Stimulated activated CD4-positive, alpha-beta T cell treated with anti-CD3 and anti-CD28 coated beads, Interleukin-4, amount 100 ng/mL, for 48 hours (primary cell): ENCODE data around the gene FNBP1.

ENCODE experiments used
- DNase-seq, 2 donors: peaks; one replicate each; pipeline ENCODE4 v3.0.0-alpha.2; 2020; ENCODE audit warnings: low read depth in 2 of 2

The FNBP1 gene

DNA sequence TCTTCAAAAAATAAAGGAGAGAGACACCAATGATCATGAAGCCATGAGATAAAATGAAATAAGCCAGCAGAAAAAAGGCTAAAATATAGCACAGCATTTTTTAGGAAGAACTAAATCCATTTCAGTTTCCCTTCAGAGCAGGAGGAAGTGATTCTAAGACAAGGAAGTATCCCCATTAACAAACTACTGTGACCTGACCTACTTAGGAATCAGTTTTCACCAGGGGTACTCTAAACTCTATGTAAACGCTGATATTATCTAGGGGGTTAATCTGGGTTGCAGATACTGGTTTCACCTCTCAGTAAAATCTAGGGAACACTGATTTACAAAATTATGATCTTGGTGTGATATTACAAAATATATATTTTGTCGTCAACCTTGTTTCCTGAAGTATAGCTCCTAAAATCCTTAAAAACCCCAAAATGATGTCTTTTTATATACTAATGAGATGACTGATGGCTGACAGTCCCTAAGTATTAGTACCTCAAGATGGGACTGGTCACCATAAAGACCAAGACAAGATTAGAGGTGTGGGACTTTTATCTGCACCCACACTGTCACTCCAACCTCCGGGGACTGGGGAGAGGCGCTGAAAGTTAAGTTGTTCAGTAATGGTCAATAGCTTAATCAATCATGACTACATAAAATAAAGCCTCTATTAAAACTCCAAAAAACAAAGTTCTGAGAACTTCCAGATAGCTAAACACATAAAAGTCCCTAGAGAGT, 2.9 kb upstream of the FNBP1 start:
- no peak for DNase-seq

DNA sequence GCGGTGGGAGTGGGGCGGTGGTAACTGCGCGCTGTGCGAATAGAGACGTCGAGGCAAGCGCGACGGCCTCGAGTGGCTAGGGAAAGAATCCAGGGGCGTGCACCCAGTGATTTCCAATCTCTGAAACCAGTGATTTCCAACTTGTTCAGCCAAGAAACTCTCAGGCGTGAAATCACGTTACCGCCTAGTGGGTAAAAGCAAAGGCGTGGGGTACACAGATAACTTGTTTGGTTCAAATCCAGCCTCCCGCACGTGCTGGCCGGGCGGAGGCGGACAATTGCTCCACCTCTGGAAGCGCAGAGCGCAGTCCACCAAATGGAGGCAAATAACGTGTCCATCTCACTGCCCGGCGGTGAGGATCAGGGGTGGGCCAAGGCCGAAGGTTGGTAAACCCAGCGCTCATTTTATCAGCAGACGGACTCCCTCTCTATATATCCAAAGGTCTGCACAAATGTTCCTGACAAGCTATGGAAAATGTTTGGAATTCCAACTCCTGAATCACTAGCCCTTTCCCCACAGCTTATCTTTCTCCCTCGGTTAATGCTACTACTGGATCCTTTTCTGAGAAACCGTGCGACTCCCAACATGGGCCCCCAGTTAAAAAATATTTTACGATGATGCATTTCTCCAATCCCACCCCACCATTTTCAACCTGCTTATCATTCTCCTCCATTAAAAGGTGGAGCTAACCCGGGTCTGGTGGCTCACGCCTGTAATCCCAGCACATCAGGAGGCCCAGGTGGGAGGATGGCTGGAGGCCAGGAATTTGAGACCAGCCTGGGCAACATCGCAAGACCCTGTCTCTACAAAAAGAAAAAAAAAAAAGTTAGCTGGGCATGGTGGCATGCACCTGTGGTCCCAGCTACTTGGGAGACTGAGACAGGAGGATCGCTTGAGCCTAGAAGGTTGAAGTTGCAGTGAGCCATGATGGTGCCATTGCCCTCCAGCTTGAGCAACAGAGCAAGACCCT, 950 bp upstream of the FNBP1 start:
- no peak for DNase-seq

DNA sequence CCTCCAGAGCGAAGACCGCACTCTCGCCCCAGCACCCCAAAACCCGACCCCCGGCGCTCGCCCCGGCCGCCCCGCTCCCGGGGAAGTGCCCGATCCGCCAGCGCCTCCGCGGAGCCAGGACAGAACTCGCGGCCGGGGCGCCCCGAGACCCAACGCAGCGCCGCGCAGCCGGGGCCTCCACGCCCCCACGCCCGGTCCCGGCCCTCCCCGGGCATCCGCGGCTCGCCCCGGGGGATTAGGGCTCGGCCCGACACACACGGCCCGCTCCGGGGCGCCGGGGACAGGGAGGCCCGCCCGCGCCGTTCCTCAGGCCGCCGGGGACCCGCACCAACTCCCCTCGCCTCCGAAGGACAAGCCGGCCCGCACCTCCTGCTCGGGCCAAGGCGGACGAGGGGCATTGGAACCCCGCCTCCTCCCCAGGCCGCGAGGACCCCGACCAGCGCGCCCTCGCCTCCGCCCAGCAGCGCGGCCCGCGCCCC, 544 bp downstream of the FNBP1 start:
- no peak for DNase-seq

DNA sequence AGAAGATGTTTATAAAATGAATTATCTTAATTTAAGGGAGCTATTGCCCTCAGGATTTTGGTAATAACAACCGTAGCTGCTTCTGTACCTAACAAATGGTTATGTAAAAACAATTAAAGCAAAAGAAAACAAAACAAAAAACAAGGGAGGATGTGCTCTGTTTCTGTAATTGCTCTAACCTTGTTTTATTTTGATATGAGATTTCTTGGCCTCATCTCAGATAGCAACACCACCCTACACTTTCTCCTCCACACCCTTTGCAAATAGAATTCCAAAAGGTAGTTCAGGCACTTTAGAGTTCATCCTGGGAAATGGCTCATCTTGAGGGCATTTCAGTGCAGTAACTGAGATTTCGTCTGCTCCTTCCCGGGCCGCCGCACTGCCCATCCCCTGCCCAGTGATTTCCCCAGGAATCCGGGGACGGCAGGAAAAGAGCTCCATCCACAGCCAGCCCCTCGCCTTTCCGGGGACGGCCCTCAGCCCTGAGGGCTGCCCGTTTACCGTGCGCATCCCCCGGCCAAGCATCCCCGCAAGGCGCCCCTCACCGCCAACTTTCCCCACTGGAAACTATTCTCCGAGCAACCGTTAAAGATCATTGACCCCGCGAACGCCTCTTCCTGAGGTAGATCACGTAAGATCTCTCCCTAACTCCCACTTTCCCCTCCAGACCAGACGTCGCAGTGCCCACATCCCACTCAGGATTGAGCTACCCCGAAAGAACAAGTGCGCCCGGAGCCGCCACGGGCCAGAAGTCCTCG, 1.2 kb downstream of the FNBP1 start:
- no peak for DNase-seq

DNA sequence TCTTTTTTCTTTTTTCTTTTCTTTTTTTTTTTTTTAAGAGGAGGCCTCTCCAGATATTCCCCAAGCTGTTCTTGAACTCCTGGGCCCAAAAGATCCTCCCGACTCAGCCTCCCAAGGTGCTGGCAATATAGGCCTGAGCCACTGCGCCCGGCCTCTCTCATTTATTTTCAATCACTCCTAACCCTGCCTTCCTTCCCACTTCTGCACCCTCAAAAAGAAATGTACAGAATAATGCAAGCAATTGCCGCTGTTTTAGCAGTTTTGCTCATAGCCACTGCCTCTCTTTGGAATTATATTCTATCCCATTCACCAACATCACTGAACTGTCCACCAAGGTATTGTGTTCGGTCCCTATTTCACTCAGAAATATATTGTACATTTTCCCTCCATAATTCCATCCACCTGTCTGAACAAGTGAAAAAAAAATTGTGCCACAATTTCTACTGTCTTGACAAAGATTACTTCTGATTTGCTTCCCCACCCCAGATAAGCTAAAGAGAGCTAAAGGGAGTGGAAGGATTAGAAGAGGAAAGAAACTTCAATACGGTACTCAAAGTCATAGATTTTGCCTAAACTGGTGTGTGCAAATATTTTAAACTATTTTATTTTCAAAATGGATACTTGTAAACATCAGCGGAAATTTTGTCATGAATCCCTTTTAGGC, 1.9 kb downstream of the FNBP1 start:
- no peak for DNase-seq

DNA sequence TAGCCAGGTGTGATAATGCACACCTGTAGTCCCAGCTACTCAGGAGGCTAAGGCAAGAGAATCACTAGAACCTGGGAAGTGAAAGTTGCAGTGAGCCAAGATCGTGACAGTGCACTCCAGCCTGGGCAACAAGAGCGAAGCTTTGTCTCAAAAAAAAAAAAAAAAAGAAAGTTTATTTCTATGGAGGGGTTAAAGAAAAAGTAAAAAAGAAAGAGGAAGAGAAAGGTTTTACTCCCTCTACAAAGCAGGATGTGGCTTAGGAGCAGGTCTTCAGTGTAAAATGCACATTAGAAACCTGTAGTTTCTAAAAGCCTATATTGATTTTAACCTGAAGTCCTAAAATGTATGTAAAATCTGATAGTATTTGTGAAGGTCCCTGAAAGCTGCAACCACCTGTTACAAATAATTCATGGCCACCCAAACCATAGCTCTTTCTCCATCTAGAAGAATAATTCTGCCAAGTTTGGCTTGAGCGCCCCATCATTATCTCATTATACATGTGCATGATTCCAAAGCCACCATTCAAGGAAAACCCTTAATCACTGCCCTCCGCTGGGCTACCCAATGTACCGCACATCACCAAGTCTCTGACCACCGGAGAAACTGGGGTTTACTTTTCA, 3.4 kb downstream of the FNBP1 start:
- DNase-seq, result no peak

DNA sequence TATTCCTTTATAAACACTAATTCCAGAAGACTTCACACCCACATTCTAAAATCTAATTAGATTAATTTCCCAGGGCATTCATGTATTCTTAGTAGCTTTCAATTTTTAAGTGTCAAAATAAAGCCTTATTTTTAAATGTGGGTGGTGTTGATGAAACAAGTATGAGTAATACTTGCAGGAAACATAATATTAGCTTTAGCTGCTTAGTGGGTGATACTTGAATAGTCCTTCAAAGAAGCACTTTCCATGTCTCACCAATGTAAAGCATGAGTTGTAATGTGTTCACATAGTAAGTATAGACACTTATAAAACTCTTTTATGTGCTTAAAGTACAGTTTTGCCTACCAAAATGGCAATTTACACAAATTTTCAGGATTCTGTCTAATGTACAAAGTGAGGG, 6.9 kb downstream of the FNBP1 start:
- no peak for DNase-seq

DNA sequence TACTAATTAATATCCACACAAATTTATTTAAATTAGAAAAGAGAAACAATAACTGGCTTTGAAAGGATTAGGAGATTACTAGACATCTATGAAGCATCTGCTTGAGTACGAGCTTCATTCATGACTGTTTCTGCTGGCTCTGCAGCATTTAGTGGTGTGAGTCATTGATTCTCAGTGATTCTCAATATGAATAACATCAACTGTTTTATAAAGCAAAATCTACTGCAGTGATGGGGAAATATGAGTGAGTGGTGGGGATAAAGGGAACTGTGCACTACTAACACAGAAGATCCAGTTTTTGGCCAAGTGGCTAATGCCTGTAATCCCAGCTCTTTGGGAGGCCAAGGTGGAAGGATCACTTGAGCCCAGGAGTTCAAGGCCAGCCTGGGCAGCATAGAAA, 8.4 kb downstream of the FNBP1 start:
- DNase-seq, result no peak

DNA sequence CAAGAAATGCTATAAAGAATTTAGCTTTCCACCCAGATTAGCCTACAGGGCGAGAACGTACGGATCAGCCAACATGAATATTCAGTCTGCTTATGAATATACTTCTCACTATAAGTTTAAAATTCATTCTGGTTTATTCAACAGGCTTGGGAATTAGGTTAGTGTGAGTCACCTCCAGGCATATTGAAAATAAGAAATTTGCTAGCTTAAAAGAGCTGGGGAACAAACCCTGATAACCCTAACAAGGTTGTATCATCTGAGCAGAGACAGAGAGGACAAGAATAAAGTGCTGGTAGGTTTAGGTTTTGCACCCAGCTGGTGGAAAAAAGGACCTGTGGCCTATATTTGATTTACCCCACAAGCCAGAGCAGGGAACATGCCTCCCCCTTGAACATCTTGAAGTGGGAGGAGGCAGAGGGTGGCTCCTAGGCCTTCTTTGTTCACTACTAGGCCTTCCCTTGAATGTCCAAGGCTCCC, 12.3 kb downstream of the FNBP1 start:
- DNase-seq, result no peak

DNA sequence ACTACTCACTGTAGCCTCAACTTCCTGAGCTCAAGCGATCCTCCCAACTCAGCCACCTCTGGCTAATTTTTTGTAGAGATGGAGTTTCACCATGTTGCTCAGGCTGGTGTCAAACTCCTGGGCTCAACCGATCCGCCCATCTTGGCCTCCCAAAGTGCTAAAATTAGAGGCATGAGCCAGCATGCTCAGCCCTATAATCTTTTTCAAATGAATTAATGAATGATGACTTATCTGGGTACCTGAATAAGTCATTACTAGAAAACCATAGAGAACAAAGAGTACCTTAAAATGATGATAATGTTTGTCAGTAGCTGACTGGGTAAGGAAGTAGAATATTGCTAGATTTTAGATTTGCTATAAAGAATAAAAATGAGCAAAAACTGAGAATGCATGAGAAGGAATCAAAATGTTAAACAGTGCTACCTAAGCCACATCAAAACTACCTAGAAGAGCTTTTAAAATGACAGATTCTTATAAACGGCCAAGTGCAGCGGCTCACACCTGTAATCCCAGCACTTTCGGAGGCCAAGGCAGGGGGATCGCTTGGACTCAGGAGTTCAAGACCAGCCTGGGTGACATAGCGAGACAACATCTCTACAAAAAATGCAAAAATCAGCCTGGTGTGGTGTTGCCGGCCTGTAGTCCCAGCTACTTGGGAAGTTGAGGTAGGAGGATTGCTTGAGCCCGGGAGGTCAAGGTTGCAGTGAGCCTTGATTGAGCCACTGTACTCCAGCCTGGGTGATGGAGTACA, 13.6 kb downstream of the FNBP1 start:
- DNase-seq, result no peak

DNA sequence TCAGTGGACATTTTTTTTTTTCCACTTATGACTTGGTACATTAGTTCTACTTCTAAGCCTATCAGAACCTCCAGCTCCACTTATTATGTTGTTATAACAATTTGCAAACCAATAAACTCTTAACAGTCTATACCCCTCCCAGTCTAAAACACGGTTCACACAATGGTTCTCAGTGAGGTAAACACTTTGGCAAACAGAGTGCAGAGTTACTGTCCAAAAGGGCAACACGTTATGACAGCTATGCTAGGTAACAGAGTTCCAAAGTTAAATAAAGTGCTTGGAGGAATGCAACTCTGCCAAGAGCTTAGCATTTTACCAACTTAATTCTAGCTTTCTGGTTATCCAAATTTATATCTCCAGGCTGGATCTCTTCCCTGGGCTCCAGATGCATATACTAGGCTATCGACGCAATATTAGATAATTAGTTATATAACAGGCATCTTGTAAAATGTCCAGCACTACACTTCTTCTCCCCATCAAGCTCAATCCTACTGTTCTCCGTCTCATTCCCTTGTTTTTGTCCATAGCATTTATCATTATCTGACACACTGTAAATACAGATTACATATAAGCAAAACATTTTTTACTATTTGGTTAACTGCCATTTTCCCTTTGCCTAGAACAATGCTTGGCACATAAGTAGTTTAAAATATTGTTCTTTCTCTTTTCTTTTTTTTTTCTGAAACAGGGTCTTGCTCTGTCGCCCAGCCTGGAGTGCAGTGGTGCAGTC, 14.3 kb downstream of the FNBP1 start:
- no peak for DNase-seq

DNA sequence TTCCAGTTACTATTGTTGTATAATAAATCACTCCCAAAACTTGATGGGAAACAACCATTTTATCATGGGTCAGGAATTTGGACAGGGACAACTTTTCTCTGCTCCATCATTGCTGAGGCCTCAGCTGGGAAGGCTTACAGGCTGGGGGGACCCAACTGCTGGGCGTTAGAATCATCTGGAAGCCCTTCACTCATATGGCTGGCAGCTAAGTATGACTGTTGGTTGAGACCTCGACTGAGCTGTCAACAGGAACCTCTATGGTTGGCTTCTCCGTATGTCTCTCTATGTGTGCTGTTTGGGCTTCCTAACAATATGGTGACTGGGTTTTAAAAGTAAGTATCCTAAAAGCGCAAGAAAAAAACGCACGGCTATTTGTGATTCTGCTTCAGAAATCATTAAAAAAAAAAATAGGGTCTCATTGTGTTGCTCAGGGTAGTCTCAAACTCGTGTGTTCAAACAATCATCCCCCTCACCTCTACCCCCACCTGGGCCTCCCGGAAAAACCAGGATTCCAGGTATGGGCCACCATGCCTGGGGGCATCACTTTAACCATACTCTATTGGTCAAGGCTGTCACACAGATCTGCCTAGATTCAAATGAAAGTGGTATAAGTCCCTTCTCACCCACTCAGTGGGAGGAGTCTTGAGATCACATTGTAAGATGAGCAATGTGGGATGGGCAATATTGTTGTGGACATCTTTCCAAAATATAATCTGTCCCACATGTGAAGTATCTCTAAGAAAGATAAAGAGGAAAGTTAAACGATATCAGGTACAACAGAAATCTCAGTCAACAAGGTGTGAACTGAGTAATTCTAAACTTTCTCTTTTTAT, 15.2 kb downstream of the FNBP1 start:
- DNase-seq, result no peak

DNA sequence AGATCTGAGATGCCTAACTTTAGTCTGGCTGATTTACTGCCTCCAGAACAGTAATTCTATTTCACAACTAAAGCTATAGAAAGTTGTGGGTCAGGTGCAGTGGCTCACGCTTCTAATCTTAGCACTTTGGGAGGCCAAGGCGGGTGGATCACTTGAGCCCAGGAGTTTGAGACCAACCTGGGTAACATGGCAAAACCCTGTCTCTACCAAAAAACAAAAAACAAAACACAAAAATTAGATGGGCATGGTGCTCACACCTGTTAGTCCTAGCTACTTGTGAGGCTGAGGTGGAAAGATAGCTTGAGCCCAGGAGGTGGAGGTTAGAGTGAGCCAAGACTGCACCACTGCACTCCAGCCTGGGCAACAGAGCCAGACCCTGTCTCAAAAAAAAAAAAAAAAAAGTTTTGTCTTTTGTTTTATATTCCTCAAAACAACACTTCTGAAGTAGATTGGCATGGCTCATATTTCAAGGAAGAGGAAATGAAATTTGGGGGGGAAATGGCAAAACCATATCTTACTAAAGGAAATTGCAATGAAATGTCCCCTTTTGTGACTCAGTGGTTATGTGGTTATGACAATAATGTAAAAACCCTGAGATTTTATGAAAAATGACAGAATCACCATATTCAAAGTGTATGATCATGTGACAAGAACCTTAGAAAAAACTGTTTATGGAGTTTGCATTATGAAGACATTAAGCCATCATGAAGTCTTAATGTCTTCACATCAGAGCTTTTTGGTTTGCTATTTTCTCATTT, 16.2 kb downstream of the FNBP1 start:
- no peak for DNase-seq

DNA sequence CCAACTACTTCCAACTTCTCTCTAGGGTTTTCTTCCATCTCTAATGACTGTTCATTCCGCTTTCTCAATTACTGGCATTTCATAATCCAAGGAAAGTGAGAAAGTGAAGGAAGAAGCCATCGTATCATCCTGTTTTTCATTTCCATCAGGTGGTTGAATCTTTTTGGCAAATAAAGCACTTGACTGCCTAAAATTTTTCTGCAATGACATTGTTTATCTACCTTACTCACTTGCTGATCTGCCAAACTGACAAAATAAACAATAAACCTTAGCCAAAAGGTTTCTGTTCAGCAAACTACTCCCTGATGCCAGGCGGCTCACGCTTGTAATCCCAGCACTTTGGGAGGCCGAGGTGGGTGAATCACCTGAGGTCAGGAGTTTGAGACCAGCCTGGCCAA, 18.4 kb downstream of the FNBP1 start:
- no peak for DNase-seq

DNA sequence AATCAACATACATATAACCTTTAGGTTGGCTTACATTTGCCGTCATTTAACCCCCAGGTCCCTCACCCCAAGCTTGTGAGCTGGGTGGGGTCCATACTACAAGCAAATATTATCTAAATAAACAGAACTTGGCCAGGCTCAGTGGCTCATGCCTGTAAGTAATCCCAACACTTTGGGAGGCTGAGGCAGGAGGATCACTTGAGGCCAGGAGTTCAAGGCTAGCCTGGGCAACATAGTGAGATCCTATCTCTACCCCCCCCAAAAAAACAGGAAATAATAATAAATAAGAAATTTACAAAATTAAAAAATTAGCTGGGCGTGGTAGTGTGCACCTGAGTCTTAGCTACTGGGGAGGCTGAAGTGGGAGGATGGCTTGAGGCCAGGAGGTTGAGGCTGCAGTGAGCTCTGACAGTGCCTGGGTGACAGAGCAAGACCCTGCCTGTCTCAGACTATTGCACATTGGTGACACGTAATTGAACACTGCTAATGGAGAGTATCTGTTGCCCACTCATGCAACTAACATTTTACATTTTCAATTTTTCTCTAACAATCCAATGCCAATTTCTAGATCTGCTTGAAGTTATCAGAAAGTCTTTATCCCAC, 18.9 kb downstream of the FNBP1 start:
- DNase-seq, result no peak

DNA sequence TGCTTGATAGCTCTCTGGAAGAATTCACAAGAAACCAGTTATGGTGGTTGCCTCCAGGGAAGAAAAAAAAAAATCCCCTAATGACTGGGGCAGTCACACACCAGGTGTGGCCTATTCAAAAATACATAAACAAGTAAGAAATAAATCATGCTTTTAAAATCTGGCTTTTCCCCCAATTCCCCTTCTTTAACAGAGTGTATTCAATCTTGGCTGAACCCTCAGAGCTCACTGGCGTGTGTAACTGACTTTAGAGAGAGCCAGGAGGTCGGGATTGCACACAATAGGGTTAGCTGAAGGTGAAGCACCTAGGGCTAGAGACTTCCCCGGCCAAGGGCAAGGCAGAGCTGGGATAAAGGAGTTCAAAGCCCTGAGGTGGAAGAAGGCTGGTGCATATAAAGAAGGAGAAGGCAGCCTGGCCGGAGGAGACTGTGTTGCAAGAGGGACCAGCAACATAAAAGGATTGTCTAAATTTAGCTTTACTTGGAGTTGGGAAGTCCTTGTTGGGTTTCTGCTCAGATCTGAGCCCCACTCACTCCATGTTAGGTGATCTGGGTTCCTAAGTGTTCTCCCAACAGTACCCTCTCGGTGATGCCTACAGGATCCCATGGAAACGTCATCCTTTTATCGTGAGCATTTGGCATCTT, 19.7 kb downstream of the FNBP1 start:
- no peak for DNase-seq

DNA sequence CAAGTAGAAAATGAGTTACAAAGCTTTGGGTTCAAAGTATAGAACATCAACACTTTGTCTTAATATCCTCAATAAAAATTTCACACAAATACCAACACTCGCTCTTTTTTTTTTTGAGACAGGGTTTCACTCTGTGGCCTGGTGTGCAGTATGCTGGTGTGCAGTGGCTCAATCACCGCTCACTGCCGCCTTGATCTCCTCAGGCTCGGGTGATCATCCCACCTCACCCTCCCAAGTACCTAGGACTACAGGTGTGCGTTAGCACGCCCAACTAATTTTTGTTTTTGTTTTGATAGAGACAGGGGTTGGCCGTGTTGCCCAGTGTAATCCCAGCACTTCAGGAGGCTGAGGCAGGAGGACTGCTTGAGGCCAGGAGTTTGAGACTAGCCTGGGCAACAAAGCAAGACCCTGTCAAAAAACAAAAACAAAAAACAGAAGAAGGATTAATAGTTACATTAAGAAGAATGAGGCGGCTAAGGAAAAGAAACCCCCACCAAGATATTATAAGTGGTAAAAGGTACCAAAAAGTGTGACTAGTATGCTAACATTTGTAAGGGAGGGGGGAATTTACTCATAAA, 20.3 kb downstream of the FNBP1 start:
- DNase-seq, result no peak
